Lung (tissue), 16 donors: ENCODE measurements around the gene PRKCE. TPM values are rescaled to one million over a fixed set of nuclear protein-coding genes. Genes with fewer than 3 reads are reported as not detected.

Experiments used
- ATAC-seq: fragments of 200-7000 bp; cut with Tn5 transposase; one replicate; pipeline ENCODE4 v1.9.1; 2020; ENCODE audit warnings: moderate number of reproducible peaks; ENCODE audit not compliant: insufficient read depth, low FRiP score
- DNase-seq, 3 donors: peaks; one replicate each; pipeline ENCODE4 v3.0.0-alpha.2; 2013 to 2017
- H3K27ac ChIP-seq, 2 donors: one replicate each; pipeline ENCODE4 v1.5.1; 2013; ENCODE audit warnings: mild to moderate bottlenecking in 2 of 2, moderate library complexity in 2 of 2, control low read depth in 1 of 2, inconsistent platforms in 1 of 2, low read depth in 1 of 2, low read length in 1 of 2
- H3K27me3 ChIP-seq, 3 donors: one replicate each; pipeline ENCODE4 v1.5.1; 2013; ENCODE audit warnings: low read length in 2 of 3; ENCODE audit not compliant: control insufficient read depth in 3 of 3, insufficient read depth in 3 of 3
- H3K36me3 ChIP-seq, 4 donors: one replicate each; pipeline ENCODE4 v1.5.1; 2013; ENCODE audit warnings: low read length in 4 of 4, mild to moderate bottlenecking in 1 of 4, moderate library complexity in 1 of 4; ENCODE audit not compliant: control insufficient read depth in 4 of 4, insufficient read depth in 4 of 4
- H3K4me1 ChIP-seq, 5 donors: one replicate each; pipeline ENCODE4 v1.5.1; 2013; ENCODE audit warnings: low read length in 5 of 5, mild to moderate bottlenecking in 2 of 5, moderate library complexity in 1 of 5; ENCODE audit not compliant: control insufficient read depth in 5 of 5, insufficient read depth in 5 of 5
- H3K4me3 ChIP-seq: one replicate; pipeline ENCODE4 v1.5.1; 2013; ENCODE audit warnings: mild to moderate bottlenecking, control low read depth, moderate library complexity
- H3K9ac ChIP-seq, 2 donors: one replicate each; pipeline ENCODE4 v1.5.1; 2013; ENCODE audit warnings: low read length in 2 of 2, control low read depth in 1 of 2; ENCODE audit not compliant: insufficient read depth in 1 of 2
- H3K9me3 ChIP-seq, 4 donors: one replicate each; pipeline ENCODE4 v1.5.1; 2013; ENCODE audit warnings: low read length in 3 of 4, mild to moderate bottlenecking in 1 of 4, moderate library complexity in 1 of 4; ENCODE audit not compliant: control insufficient read depth in 4 of 4, insufficient read depth in 3 of 4
- CTCF ChIP-seq: IDR thresholded peaks from 2 replicates; pipeline ENCODE4 v1.5.1; 2012; ENCODE audit warnings: mild to moderate bottlenecking; ENCODE audit errors: control extremely low read depth, extremely low read depth
- WGBS, 2 donors: extraction: QIAGEN DNeasy Blood & Tissue Kit; methylation state at CpG; one replicate each; pipeline ENCODE4 v1.1.7; 2013; 5-methylcytosine and 5-hydroxymethylcytosine counted together
- long read RNA-seq, 5 donors: transcript quantifications; one replicate each; lab custom pipeline, GENCODE V29; 2026
- polyA plus RNA-seq, 2 donors: library from polyadenylated mRNA; stranded (reverse); fragments of 200-250 nt; gene quantifications; one replicate each; pipeline ENCODE4 v1.2.1, GENCODE V29; 2013
- total RNA-seq, 2 donors: library from RNA; depleted of rRNA in 1 of 2; stranded (reverse); fragments of >200 nt in 1 of 2; gene quantifications; one replicate each; pipeline ENCODE4 v1.2.1, GENCODE V29; 2014 to 2021
- donor health status: control.
- donor health status: control.
- donor health status: Bipolar disorder and iron deficiency.
- donor health status: healthy.
- donor health status: DM: yes; HTN: yes; CAD: no.

Gene PRKCE
- 10 to 100 TPM; 46.0 to 82.2 TPM for total RNA-seq
- 10 to 100 TPM; 12.5 to 18.1 TPM for polyA plus RNA-seq
- long read RNA-seq, donor 1, full-length matches to known transcripts = 2 of 2 reads
- long read RNA-seq, donor 1, partial matches to known transcripts = 0 of 2 reads
- long read RNA-seq, donor 1, other reads (novel, unspliced or antisense) = 0 of 2 reads
- long read RNA-seq, donor 2, full-length matches to known transcripts = 1 of 8 reads
- long read RNA-seq, donor 2, partial matches to known transcripts = 7 of 8 reads
- long read RNA-seq, donor 2, other reads (novel, unspliced or antisense) = 0 of 8 reads
- long read RNA-seq, donor 3 = 0 reads
- long read RNA-seq, donor 4, full-length matches to known transcripts = 1 of 1 reads
- long read RNA-seq, donor 4, partial matches to known transcripts = 0 of 1 reads
- long read RNA-seq, donor 4, other reads (novel, unspliced or antisense) = 0 of 1 reads
- long read RNA-seq, donor 5, full-length matches to known transcripts = 1 of 1 reads
- long read RNA-seq, donor 5, partial matches to known transcripts = 0 of 1 reads
- long read RNA-seq, donor 5, other reads (novel, unspliced or antisense) = 0 of 1 reads

GRCh38 chr2:45651415-45652089 lies at the start of gene PRKCE:
PRKCE (plus strand) TSS chr2:45651675.
- no peaks in the 10 kb centered on the region for H3K36me3 ChIP-seq
- peak; percentile 27 for ATAC-seq
- 0 to 1% methylated on average over 60 to 66 of the region's 66 CpGs for WGBS, 2 donors
- H3K27me3 ChIP-seq = no peaks in the 10 kb centered on the region
- peaks cover 0 to 1% (median 0%) of the 10 kb centered on the region in 4 donors for H3K9me3 ChIP-seq
- no peak for TF ChIP-seq CTCF
- H3K4me1 ChIP-seq = peaks cover 0 to 37% (median 13%) of the 10 kb centered on the region in 5 donors
- peak within 1 kb of the TSS; percentile 98 for H3K27ac ChIP-seq
- peak within 1 kb of the TSS; percentile 71 to 84 for H3K9ac ChIP-seq
- peak; percentile 65 to 77 (median 75) for DNase-seq
- peak within 1 kb of the TSS; percentile 81 for H3K4me3 ChIP-seq

GRCh38 chr2:45602624-45603023 lies 48.9 kb upstream of the PRKCE start:
- no peak for TF ChIP-seq CTCF
- no peak for ATAC-seq
- no peak overlapping the region for H3K4me3 ChIP-seq
- H3K9me3 ChIP-seq = no peaks in the 10 kb centered on the region
- no peak for DNase-seq
- H3K4me1 ChIP-seq = peaks cover 0 to 3% (median 0%) of the 10 kb centered on the region in 5 donors
- WGBS, 2 donors = 96 to 100% methylated on average over 2 of the region's 2 CpGs
- peaks cover 10 to 28% (median 17%) of the 10 kb centered on the region in 4 donors for H3K36me3 ChIP-seq
- no peaks in the 10 kb centered on the region for H3K27me3 ChIP-seq
- H3K27ac ChIP-seq = no peak overlapping the region
- no peak overlapping the region for H3K9ac ChIP-seq

GRCh38 chr2:45605116-45605515 lies 46.4 kb upstream of the PRKCE start:
- no peak for TF ChIP-seq CTCF
- H3K4me3 ChIP-seq = no peak overlapping the region
- H3K36me3 ChIP-seq = peaks cover 4 to 14% (median 7%) of the 10 kb centered on the region in 4 donors
- WGBS, 2 donors = 85 to 88% methylated on average over 2 of the region's 2 CpGs
- no peaks in the 10 kb centered on the region for H3K27me3 ChIP-seq
- H3K9me3 ChIP-seq = no peaks in the 10 kb centered on the region
- no peak overlapping the region for H3K27ac ChIP-seq
- ATAC-seq (no peak), DNase-seq (no peak)
- H3K4me1 ChIP-seq = peaks cover 0 to 10% (median 3%) of the 10 kb centered on the region in 5 donors
- H3K9ac ChIP-seq = no peak overlapping the region
